Gastrocnemius medialis (tissue), 4 donors: ENCODE data around the gene HOXC6. TPM values are rescaled to one million over a fixed set of nuclear protein-coding genes. Genes with fewer than 3 reads are reported as not detected.

ENCODE experiments used
- ATAC-seq, 2 donors: fragments of 150-250 bp; one replicate each; pipeline ENCODE4 v1.9.1; 2016
- DNase-seq, 2 donors: peaks; one replicate each; pipeline ENCODE4 v3.0.0-alpha.2; 2019
- H3K27ac ChIP-seq, 4 donors: fragments of 200-600 bp; sonication (generic); 1 replicate in 1 of 4; 2 replicates in 3 of 4; pipeline ENCODE4 v1.5.1; 2016 to 2018; ENCODE audit warnings: mild to moderate bottlenecking in 2 of 4, moderate library complexity in 1 of 4
- H3K27me3 ChIP-seq, 3 donors: fragments of 200-600 bp; sonication (generic) in 2 of 3; 1 replicate in 1 of 3; 2 replicates in 2 of 3; pipeline versions ENCODE4 v1.5.1 to v1.6.0; 2016 to 2019; ENCODE audit warnings: mild to moderate bottlenecking in 1 of 3, moderate library complexity in 1 of 3
- H3K36me3 ChIP-seq, 2 donors: fragments of 200-600 bp; sonication (generic) in 1 of 2; one replicate each; pipeline ENCODE4 v1.5.1; 2017 to 2018
- H3K4me1 ChIP-seq, 2 donors: fragments of 200-600 bp; sonication (generic) in 1 of 2; one replicate each; pipeline ENCODE4 v1.5.1; 2016 to 2017; ENCODE audit warnings: mild to moderate bottlenecking in 2 of 2
- H3K4me3 ChIP-seq, 4 donors: fragments of 200-600 bp; sonication (generic) in 3 of 4; 1 replicate in 1 of 4; 2 replicates in 3 of 4; pipeline ENCODE4 v1.5.1; 2016 to 2019; ENCODE audit warnings: mild to moderate bottlenecking in 2 of 4
- H3K9me3 ChIP-seq, 3 donors: fragments of 200-600 bp; sonication (generic) in 2 of 3; 1 replicate in 1 of 3; 2 replicates in 2 of 3; pipeline ENCODE4 v1.5.1; 2016 to 2019
- POLR2A ChIP-seq, 2 donors: fragments of 450-650 bp; IDR thresholded peaks; one replicate each; pipeline ENCODE4 v1.6.1; 2017; ENCODE audit warnings: antibody characterized with exemption in 2 of 2, mild to moderate bottlenecking in 2 of 2, moderate library complexity in 2 of 2
- in situ Hi-C, 4 donors: fragments of 200-750 bp; cut with MboI; loops; one replicate each; pipeline versions ENCODE4 v1.15.0 to v1.8.0; 2017; ENCODE audit warnings: low sequenced_read_pairs in 4 of 4
- intact Hi-C: fragments of 100-400 bp; cut with DNase I; formaldehyde crosslinking; loops from one replicate; pipeline ENCODE4 v1.15.1; 2023; ENCODE audit warnings: low total_unique reads
- total RNA-seq, 4 donors: library from RNA; depleted of rRNA; stranded (reverse); fragments of >200 nt; gene quantifications; one replicate each; pipeline versions ENCODE4 v1.1.0 to v1.2.3, GENCODE V29; 2016
- TF ChIP-seq, protein P1 (sequence below), 5 experiments: fragments of 450-650 bp in 3 of 5; fragments of 200-600 bp in 2 of 5; sonication (generic) in 2 of 5; IDR thresholded peaks in 4 of 5; conservative IDR thresholded peaks in 1 of 5; 1 replicate in 4 of 5; 2 replicates in 1 of 5; pipeline ENCODE4 v1.5.1; 2016 to 2019; ENCODE audit warnings: antibody characterized with exemption in 5 of 5, mild to moderate bottlenecking in 3 of 5, moderate library complexity in 3 of 5

Gene HOXC6
- total RNA-seq, 4 donors from 2014 or later, result 1.0 to 4.7 (median 3.8) TPM

DNA sequence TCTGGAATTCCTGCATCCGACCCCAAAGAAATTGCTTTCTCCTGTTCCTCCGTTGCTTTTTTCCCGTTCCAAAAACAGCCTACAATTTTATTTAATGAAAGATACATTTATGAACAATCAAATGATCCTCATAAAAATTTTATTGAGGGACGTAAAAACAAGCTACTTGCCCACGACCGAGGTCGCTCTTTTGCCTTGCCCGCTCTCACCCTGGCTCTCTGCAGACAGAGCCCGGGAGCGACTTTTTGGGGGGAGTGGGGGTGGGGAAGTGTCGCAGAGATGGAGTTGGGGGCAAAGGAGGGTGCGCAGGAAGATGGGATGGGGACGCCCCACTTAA is 29.4 kb upstream of the HOXC6 start:
- Histone ChIP-seq H3K27me3 (peaks cover 0 to 4% (median 0%) of the 10 kb centered on the region in 3 donors), H3K36me3 (no peaks in the 10 kb centered on the region), H3K4me3 (peak overlapping the region; percentile 64 to 88 (median 80)), H3K4me1 (peaks cover 23 to 25% of the 10 kb centered on the region in 2 donors), H3K9me3 (no peaks in the 10 kb centered on the region), H3K27ac (peak overlapping the region; percentile 94 to 100 (median 98))
- intact Hi-C loops, result loop anchor here (10.0 kb wide), 2 partner anchors 954 to 1726 kb away; partner anchors contain the start of genes CD63 and RDH5
- DNase-seq, result no peak
- no peak for ATAC-seq
- TF ChIP-seq, protein P1, sequence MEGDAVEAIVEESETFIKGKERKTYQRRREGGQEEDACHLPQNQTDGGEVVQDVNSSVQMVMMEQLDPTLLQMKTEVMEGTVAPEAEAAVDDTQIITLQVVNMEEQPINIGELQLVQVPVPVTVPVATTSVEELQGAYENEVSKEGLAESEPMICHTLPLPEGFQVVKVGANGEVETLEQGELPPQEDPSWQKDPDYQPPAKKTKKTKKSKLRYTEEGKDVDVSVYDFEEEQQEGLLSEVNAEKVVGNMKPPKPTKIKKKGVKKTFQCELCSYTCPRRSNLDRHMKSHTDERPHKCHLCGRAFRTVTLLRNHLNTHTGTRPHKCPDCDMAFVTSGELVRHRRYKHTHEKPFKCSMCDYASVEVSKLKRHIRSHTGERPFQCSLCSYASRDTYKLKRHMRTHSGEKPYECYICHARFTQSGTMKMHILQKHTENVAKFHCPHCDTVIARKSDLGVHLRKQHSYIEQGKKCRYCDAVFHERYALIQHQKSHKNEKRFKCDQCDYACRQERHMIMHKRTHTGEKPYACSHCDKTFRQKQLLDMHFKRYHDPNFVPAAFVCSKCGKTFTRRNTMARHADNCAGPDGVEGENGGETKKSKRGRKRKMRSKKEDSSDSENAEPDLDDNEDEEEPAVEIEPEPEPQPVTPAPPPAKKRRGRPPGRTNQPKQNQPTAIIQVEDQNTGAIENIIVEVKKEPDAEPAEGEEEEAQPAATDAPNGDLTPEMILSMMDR (IDR thresholded peaks at IDR 0.05 in 4 of 5, conservative IDR thresholded peaks at IDR 0.05 in 1 of 5), result peak in 1 of 5 experiments; percentile 1
- no peak for TF ChIP-seq POLR2A (IDR thresholded peaks at IDR 0.05)
- in situ Hi-C loops, result loop anchor here in 3 of 4 donors (25.0 kb wide), 3 partner anchors 213 to 1713 kb away; partner anchors contain the start of genes GPR84 (in 2 of the 3), BLOC1S1 (in 1 of the 3), ITGA7 (in 1 of the 3) and RDH5 (in 1 of the 3)

DNA sequence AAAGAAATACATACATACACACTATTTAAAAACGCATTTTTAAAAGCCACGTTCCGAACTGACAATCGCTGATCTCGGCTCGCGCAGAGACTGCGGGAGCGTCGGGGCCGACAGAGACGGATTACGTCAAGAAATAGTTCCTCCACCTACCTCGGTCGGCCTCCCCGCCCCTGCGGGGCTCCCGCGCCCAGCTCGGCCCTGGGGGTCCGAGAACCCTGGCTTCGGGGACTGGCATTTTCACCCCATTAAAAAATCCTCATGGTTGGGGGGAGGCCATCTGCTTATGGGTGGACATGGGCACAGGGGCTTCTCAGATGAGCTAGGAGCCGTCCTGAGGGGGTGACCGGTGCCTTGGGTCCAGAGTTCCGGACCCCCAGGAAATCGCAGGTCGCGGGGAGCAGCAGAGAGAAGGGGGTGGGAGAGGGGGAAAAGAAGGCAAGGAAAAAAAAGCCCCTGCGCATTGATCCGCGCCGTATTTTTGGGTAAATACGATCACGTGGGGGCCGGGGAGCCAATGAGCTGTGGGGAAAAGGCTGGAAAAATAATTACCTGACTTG is 28.6 kb upstream of the HOXC6 start:
- TF ChIP-seq, protein P1 (IDR thresholded peaks at IDR 0.05 in 4 of 5, conservative IDR thresholded peaks at IDR 0.05 in 1 of 5), result peak in 1 of 5 experiments; percentile 23
- peak in 1 of 2 donors; percentile 40 for TF ChIP-seq POLR2A (IDR thresholded peaks at IDR 0.05)
- Histone ChIP-seq H3K36me3 (no peaks in the 10 kb centered on the region), H3K4me1 (peaks cover 27 to 32% of the 10 kb centered on the region in 2 donors), H3K27me3 (peaks cover 0 to 4% (median 0%) of the 10 kb centered on the region in 3 donors), H3K27ac (peak overlapping the region; percentile 94 to 100 (median 98)), H3K9me3 (no peaks in the 10 kb centered on the region), H3K4me3 (peak overlapping the region; percentile 64 to 88 (median 80))
- ATAC-seq (peak; percentile 25 to 26), DNase-seq (peak; percentile 74 to 84)
- intact Hi-C loops, result loop anchor here (10.0 kb wide), 2 partner anchors 955 to 1725 kb away; partner anchors contain the start of genes CD63 and RDH5
- in situ Hi-C loops, result loop anchor here (25.0 kb wide), 3 partner anchors 213 to 1713 kb away; partner anchors contain the start of genes GPR84 (in 4 of the 4), BLOC1S1 (in 1 of the 4), ITGA7 (in 1 of the 4) and RDH5 (in 1 of the 4)

DNA sequence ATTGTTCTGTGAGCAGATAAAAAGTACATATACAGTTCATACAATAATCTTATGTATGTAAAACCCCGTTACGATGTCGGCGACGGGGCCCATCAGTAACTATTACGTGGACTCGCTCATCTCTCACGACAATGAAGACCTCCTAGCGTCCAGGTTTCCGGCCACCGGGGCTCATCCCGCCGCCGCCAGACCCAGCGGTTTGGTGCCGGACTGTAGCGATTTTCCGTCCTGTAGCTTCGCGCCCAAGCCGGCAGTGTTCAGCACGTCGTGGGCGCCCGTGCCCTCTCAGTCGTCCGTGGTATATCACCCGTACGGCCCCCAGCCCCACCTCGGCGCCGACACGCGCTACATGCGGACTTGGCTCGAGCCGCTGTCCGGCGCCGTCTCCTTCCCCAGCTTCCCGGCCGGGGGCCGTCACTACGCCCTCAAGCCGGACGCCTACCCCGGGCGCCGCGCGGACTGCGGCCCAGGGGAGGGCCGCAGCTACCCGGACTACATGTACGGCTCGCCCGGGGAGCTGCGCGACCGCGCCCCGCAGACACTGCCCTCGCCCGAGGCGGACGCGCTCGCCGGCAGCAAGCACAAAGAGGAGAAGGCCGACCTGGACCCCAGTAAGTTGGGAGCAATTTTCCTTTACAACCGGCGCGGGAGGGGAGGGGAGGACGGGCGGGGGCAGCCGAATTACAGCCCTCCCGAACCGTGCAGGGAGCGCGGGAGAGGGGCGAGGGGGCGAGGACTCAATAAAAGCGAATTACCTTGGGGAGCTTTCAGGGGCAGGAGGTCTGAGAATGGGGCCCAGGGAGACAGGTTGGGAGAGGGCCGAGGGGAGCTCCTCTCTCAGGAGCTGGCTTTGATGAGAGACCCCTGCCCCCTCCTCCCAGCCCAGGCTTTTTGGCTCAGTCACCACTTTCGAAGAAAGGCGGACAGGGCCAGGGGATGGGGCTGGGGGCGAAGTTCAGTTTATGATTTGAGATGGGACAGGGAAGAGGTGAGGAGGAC is 27.8 kb upstream of the HOXC6 start, which contains the start of gene HOXC9:
HOXC9 (plus strand) TSS at position 46 of the 999 bp plus-strand sequence; CDS start at position 74, 28 bp downstream.
- Histone ChIP-seq H3K27ac (peak within 1 kb of the TSS; percentile 94 to 100 (median 98)), H3K27me3 (peaks cover 0 to 4% (median 0%) of the 10 kb centered on the region in 3 donors), H3K4me3 (peak within 1 kb of the TSS; percentile 64 to 88 (median 80)), H3K9me3 (no peaks in the 10 kb centered on the region), H3K4me1 (peaks cover 27 to 37% of the 10 kb centered on the region in 2 donors), H3K36me3 (no peaks in the 10 kb centered on the region)
- in situ Hi-C loops, result loop anchor here in 2 of 4 donors (25.0 kb wide), 1 partner anchor 362 kb away; the partner anchor contains the start of gene GPR84 (in 2 of the 2)
- TF ChIP-seq POLR2A (IDR thresholded peaks at IDR 0.05), result peak in 1 of 2 donors; percentile 53
- TF ChIP-seq, protein P1 (IDR thresholded peaks at IDR 0.05 in 4 of 5, conservative IDR thresholded peaks at IDR 0.05 in 1 of 5), result no peak
- ATAC-seq (peak; percentile 3 to 8), DNase-seq (no peak)
- intact Hi-C loops, result no loop called here
